H4 (cell line): Measurements from ENCODE around the gene C10orf95. TPM values are rescaled to one million over a fixed set of nuclear protein-coding genes. Genes with fewer than 3 reads are reported as not detected.

Experiments
- DNase-seq: peaks from one replicate; pipeline ENCODE4 v3.0.0-alpha.2; 2015; ENCODE audit warnings: low spot score
- total RNA-seq: library from RNA; depleted of rRNA; stranded (reverse); fragments of >200 nt; shearing (Covaris generic); gene quantifications from 2 replicates; pipeline ENCODE4 v1.2.3, GENCODE V29; 2014

C10orf95 gene
- total RNA-seq, 1 experiment from 2014 or later, result not detected

DNA sequence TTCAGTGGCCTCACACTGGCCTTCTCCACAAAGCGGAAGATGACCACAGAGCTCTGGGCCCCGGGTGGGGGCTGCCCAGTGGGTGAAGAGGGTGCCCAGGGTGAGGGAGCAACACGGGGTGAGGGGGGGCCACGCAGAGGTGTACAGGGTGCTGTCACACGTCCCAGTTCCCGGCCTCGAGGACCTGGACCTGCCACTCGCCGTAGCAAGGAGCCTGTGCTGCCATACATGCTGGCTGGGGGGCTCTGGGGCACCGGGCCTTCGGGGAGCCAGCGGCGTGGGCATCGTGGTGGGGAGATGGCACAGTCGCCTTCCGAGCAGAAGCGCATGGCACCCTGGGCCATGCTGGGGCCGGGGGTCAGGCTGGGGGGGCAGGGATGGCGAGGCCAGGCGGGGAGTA, 34.6 kb downstream of the C10orf95 start:
- no peak for DNase-seq

DNA sequence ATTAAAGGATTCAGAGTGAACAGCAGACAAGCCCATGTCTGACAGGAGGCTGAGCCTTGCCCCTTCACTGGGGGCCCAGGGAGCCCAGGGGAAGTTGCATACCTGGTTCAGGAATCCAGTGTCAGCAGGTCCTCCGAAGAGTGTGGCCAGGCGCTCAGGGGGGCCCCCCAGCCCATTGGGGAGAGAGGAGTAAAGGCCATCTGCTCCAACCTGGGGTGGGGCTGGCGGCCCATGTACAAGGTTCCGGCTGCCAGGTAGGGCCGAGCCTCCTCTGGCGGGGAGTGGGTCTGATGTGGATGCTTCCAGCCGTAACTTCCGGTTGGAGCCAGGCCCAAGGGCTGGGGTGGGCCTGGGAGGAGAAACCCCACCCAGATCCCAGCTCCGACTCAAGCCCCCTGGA, 35.1 kb downstream of the C10orf95 start:
- no peak for DNase-seq

DNA sequence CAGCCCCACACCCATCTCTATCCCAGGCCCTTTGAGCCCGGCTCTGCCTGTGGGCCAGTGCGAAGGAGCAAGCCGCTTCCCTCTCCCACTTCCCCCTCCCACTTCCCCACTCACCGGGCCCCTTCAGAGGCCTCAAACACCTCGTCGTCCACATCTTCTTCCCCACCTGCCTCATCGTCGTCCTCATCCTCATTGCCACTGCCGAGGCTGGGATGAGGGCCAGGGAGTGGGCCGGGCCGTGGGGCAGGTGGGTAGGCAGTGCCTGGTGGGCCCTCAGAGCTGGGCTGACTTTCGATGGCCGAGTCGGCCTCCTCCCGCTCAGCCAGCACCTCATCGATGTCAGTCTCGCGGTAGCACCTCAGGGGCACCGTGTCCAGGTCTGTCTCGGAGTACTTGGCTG, 36.6 kb downstream of the C10orf95 start:
- no peak for DNase-seq

DNA sequence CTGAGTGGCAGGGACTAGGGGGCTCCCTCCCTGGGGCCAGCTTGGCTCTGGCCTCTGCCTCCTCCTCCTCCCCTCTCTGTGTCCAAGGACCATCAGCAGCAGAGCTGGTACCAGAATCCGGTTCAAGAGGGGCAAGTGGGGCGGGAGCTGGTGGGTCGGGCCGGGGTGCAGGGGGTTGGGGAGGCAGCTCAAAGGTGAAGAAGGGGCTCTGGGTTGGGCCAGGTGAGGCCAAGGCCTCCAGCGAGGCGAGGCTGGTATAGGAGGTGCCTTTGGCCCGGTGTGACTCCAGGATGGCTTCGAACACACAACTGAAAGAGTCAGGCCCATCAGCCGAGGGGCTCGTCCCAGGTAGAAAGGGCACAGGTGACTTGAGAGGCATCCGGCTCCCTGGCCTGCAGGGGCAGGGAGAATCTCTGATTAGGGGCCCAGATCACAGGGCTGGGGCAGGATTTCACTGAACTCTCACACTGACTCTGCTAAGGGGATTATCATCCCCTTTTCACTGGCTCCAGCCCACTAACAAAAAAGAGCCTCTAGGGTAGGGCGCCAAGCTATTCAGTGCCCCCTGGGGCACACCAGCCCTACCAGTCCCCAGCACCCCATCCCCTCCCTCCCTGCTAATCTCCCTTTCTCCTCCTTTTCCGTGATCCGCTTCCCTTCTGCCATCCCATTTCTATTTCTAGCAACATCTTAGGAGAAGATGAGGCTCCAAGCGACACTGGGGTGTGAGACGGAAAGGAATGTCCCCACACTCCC, 37.4 kb downstream of the C10orf95 start:
- DNase-seq, result no peak

DNA sequence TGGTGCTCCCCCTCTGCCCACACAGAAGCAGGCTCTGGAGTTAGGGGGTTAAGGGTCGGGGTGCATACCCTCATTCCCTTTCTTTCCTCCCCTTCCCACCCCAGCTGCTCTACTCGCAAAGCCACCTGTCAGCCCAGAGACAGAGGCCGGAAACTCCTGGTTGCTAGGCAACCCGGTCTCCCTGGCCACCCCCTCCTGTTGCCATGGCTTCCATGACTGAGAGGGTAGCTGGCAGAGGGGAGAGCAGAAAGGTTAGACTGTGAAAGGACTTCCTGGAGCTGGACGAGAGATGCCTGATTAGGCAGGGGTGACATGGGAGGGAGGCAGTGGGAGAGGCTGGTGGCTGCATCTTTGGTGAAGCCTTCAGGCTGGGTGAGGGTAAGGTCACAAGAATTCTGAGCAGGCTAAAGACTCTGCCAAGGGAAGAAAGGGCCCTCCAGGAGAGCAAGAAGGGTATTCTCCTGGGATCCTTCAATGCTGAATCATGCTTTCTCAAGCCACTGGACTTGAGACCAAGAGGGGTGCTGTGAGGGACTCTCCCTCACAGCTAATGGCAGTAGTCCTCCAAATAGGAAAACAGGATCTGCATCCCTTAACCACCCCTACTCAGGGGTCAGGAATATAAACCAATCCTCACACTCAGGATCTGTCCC, 38.2 kb downstream of the C10orf95 start:
- no peak for DNase-seq

DNA sequence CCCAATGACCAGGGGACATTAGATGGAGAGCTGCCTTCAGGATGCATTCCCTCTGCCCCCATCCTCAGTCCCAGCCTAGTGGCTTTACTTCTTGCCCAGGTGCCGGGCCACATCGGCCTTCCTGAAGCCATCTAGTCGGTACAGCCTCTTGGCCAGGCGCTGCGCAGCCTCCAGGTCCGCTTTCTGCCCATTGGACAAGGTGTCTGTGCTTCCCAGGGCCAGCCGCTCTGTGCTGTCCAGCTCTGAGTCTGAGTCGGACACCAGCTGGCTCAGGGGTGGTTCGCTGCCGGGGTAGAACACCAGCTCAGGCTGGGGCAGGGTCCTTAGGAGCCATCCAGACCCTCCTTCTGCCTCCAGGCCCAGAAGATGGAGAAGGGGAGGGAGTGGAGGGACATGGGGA, 39.0 kb downstream of the C10orf95 start:
- DNase-seq, result no peak

DNA sequence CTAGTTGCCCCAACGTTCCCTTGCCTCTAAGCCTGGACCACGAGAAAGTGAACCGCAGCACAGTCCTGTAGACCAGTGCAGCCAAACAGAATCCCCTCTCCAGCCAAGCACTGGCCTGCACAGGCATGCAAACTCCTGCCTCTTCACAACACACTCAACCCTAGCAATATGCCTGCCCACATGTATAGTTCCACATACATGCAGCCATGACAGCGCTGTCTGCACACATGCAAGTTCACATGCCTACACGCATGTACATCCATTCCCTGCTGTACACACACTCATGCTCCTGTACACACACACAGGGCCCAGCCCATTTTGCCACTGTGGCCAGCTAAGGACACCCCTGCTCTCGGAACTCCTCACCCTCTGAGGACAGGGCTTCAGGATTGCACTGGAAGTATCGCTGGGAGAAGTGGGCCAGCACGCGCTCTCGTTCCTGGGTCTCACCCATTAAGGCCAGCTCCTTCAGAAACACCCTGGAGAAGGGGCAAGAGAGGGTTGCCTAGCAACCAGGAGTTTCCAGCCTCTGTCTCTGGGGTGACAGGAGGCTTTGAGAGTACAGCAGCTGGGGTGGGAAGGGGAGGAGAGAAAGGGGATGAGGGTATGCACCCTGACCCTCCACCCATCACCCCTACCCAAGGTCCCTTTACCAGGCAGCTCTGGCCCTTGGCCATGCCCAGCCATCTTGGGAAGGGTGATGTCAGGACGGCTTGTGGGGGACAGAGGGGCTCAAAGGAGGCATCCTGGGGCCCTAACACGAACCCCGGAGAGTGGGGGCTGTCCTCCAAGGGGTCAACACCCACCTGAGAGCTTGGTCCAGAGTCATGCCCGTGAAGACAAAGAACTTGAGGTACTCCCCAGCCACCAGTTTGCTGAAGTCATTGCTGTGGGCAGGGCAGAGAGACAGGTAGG, 39.7 kb downstream of the C10orf95 start:
- no peak for DNase-seq

DNA sequence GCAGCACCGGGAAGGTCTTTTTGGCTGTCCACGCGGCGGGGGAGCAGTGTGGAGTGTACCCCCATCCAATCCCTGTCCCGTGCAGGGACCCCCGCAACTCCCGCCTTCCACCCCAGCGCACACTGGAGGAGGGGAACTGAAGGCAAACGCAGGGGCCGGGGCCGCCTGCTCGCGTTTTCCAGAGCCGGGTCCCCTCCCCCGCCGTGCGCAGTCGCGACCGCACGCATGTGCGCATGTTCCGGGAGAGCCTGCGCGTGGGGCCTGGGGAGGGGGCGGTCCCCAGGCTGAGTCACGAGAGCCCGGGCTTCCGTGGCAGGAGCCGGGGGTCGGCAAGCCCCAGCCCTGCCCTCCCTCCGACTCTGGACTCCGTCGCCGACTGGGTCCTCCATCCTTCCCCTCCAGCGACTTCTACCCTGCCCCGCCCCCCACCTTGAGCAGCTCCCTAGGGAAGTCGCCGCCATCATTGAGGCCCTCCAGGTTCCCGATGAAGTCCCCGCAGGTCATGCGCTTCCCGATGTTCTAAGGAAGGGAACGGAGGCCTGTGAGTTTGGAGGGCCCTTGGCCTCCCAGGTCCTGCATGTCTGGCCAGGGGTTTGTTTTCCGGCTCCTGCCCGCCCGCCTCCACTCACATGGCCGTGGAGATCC, 40.8 kb downstream of the C10orf95 start:
- no peak for DNase-seq

DNA sequence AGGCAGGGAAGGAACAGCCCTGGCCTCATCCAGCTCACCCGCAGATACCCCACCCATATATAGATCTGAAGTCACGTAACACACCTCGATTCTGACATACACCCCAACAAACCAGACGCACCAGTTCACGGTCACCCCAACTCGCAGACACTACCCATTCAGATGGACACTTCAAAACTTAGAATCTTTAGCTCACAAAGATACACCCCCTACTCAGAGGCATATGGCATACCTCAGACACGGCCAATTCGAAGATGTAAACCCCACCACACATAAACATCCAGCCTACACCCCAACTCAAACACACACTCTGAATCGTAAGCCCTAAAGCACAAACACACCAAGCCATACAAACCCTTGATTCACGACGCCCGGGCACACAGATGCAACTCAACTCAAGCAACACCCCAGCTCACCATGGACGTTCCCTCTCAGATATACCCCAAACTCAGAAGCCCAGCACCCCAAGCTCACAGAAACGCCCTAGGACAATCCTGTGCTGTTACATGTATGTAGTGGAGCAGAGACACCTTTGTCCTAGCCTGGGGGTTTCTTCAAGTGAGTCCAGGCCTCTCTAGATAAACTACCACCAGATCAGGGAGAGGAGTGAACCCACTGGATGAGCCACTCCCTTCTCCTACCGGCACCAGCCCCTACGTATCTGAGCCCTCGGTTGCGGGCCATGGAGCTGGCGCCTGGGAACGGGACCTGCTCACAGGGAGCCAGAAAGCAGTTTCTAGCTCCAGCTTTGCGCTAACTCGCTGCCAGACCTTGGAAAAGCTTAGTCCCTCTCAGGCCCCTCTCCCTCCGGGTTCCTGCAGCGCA, 41.5 kb downstream of the C10orf95 start:
- DNase-seq, result no peak

DNA sequence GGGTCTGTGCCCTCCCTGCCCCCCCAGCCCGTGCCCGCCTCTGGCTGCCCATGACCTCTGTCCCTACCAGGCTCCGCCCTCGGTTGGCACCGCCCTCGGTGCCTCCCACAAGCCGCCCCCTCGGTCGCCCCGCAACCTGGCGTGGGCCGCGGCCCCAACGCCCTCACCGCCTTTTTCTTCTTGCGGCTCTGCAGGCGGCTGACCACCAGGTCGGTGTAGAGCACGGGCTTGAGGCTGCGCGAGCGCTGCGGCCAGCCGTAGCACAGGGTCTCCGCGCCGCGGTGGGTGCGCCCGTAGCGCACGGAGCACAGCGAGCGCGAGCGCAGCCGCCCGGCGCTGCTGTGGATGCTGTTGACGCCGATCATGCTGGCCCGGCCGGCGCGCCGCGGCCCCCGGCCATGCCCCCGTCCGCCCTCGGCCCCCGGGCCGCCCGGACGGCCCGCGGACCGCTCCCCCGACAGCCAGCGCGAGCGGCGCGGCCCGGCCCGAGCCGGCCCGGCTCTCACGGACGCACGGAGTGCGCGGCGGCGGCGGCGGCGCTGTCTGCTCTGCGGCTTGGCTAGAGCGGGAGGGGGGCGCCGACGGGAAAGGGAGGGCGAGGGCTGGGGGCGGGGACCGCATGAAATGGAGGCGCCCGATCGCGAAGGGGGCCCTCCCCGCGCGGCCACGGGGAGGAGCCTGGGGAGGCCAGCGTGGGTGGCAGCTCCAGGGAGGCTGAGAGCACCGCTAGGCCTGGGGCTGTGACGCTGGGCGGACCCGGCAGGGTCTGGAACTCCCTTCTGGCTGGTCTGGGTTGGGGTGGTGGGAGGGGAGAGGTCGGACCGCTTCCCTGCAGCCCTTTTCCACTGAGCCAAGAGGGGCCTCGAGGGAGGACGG, 42.4 kb downstream of the C10orf95 start:
- no peak for DNase-seq

DNA sequence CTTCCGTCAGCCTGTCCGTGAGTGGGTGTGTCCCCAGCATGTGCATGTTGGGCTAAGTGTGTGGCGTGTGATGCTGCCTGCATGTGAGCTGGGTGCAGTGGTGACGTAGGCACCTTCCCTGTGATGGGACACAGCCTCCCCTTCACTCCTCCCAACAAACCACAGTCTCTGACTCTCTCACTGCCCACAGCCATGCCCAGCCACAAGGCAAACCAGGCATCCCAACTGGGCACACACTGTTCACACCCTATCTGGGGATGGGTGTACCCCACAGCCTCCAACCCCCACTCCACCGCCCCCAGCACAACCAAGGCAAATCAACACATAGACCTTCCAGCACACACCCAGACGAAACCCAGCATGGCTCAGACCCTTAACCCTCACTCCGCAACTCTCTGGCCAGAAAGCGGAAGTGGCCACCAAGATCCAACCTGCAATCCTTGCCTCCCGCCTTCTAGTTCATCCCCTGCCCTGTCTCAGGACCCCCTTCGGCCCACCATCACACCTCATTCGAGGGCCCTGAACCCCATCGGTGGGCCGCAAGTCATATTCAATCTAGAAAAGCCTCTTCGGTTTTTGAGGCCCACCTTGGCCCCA, 43.1 kb downstream of the C10orf95 start:
- no peak for DNase-seq

DNA sequence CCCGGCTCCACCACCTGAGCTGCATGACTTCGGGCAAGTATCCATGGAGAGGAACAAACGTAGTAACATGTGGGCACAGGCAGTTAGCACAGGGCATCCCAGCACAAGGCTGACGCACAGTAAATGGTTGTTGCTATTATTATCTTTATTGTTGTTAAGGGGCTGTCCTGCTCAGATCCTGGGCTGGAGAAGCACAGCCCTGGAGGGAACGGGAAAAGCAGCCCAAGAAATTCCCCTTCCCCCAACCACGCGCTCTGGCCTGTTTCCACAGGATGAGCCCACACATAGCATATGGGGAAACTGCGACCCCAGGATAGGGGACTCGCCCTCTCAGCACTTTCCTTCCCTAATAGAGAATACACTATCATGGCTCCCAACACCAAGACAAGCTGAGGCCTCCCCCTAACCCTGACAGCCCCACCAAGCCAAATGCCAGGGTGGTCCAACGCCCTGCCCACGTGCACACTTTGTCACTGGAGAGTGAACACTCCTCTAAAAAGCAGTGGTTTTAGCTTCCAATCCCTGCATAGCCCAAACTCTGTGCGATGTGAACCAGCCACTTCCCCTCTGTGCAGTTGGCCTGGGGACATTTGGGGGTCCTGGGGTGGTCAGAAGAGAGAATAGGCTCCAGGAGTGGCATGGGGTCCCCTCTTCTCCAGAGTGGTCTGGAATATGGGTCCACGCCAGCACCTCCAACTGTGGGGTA, 43.8 kb downstream of the C10orf95 start:
- DNase-seq, result no peak

DNA sequence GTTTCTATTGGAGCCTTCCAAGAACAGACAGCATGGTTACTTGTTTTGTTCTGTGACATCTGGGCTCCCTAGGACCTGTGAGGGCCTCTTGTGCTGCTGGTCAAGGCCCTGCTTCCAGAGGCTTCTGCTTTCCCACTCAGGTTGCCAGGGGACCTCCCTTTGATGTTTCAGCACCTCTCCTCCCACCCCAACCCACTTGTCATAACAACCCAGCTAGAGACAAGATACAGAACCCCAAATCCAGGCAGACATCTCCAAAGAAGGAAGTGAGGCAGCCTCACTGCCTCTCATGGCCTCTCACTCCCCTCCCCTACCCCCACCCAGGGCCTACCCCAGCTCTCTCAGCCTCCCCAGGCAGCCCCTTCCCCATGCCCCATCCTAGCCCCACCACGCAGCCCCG, 44.5 kb downstream of the C10orf95 start:
- no peak for DNase-seq

DNA sequence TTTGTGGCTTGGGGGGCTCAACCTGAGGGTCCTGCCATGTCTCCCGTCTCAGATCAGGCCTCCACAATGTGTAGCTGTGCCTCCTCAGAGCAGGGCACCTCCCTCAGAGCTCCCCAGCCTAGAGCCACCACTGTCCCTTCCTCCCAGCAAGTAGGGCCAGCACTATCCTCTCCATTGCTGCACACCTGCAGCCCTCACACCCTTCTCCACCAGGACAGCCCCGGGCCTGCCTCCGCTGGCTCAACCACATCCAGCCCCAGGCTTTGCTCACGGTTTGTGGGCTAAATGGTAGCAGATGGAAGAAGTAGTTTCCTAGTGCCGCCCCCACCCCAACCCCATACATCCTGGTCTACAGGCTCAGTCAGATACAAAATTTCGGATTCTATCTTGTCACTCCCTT, 45.7 kb downstream of the C10orf95 start:
- DNase-seq, result no peak

DNA sequence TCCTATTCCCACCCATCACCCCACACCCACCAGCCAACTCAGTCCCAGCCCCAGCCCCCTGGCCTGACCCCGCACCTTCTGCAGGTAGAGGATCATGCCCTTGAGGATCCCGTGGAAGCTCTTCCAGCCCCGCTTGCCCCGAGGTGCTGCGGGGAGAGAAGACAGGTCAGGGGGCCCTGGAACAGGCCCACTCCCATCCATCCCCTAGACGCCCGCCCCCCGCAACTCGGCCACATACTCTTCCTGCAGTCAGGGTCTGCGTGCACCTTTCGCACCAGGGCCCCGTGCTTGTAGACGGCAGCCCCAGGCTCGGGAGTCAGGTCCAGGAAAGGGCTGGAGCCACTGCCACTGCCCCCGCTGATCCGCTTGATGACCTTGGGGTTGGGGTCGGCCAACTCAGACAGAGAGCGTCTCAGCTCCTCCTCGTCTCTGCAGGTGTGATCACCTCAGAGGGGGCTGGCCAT, 46.2 kb downstream of the C10orf95 start:
- no peak for DNase-seq

DNA sequence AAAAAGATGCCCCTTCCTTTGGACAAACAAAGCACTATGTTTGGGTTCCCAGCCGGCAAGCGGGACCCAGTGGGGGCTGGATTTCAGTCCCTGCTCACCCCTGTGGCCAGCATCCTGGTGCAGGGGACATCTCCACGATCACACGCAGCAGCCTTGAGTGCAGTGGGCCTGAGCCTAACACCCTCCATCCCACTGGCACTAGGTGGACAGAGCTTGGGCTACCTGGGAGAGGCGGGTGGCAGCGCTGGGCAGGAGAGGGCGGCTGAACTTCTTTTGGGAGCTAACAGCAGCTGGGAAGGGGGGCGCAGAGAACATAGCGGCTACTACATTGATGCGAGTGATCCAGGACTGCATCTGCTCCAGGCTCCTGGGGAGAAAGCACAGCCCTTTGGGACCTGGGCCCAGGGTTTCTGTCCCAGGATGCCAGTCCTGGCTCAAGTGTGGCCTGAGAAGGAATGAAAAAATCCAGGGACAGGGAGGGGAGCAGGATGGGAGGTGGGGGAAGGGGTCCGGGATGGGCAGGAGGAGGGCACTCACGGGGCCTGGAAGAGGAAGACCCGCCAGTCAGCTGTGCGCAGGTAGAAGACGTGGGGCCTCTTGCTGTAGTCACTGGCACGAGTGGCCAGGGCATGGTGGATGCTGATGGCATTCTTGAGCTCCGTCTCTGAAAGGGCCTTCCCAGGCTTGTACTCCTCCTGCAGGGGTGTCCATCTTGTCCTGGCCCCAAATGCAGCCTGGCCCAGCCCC, 46.8 kb downstream of the C10orf95 start:
- DNase-seq, result no peak

DNA sequence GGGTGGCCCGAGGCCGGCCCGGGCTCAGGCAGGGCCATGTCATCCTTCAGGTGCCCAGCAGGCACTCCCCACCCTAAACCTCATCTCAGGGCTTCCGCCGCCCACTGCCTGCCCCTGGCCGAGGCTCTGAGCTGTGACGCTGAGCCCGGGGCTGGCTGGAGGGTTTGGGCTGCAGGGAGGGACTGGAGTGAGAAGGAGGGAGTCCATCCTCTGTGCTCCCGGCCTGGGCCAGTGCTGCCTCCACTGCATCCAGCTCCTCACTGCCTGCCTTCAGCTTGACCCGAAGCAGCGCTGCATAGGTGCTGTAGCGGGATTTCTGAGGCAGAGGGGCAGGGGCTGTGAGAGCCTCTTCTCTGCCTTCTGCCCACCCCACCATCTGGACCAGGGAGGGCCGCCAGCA, 48.2 kb downstream of the C10orf95 start:
- no peak for DNase-seq

DNA sequence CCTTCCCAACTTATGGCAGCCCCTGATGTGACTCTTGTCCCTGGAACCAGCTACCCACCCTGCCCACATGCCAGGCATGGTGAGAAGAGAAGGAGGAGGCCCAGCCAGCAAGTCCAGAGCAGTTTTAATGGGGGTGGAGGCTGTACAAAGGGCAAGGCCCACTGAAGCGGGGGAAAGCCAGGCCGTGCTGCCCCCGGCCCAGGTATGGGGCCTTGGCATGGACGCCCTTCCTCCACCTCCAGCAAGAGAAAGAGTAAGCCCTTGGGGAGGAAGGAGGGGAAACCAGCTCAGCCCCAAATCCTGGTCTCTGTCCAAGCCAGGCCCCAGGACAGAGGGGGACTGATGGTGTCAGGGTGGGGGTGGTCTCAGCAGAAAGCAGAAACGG, 48.8 kb downstream of the C10orf95 start:
- no peak for DNase-seq
